GM19023 (cell line): ENCODE data around the gene PRKN.

ENCODE experiments used
- ATAC-seq: cut with Tn5 transposase; IDR thresholded peaks from one replicate; pipeline ENCODE4 v1.9.1; 2021; ENCODE audit warnings: mild to moderate bottlenecking, moderate library complexity; ENCODE audit not compliant: unreplicated experiment

The PRKN gene

DNA sequence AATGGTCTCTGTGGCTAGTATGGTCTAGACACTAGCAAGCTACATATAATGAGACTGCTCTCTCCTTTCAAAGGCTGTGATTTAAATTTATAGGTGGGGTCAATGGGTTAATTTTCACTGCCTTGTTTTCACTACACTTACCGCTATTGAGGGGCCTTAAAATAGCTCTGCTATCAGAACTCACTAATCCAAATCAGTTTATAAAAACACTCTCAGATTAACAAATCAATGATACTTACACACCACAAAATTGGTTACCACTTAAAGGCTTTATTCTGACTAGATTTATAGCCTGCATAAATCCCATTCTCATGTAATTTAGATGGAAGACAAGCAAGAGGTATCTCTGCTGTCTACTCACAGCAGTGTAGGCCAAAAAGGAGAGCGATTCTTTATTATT, 1140.7 kb downstream of the PRKN start:
- no peak for ATAC-seq

DNA sequence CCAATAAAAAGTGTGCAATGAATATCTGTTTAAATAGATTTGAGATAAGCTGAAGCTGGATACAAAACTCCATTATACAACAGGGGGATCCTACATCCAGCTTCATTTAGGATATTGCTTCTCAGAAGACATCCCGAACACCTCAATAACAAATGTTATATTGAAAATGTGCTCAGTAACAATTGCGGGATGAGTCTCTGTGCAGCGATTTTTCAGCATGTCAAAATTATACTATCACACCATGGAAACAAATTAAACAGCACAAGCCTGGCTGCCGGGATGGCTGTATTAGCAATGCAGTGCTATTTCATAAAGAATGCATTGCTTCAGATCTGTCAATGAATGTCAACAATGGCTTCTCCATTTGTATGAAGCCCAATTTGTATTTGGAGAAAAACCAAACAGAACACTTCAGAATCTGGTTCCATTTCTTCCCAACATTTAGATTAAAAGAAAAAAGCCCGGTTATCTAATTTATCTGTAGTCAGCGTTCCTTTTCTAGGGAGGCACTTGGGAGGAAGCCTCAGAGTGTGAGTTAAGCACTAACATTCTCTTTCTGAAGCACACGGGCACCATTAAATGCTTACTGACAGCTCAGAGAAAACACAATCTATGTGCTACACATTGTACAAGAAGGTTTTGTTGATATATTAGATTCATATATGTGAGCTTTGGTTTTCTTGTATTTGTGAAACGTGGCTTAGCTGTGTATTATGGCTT, 1142.8 kb downstream of the PRKN start:
- no peak for ATAC-seq

DNA sequence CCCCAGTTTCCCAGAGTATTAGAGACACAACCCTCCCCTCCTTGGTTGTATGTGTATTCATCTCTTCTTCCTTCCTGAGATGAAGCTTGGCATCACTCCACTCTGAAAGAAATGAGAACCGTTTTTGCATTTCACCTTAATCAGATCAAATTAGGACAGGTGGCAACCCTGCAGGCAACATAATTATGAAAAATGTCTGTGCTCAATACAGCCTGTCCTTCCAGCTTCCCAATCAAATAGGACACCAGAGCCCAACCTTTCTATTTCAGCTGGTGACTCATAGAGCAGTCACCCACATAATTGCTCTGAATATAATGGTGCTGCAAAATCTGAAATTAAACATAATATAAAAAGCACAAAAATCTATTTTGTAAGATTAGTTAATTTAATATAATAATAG, 1143.5 kb downstream of the PRKN start:
- no peak for ATAC-seq

DNA sequence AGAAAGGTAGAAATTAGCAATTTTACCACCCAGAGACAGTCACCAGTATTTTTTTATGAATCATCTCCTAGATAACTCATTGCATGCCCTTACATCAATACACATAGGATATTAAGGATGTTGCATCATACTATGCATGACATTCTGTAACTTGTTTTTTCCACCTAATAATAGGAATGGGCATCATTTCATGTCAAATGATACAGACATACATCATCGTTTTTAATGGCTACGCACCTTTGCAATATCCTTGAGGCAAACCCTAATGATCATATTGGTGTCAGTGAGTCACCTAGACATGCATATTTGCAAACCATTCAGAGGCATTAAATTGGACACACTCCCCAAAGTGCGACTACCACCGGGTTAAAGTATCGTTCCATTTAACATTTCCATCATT, 1144.0 kb downstream of the PRKN start:
- no peak for ATAC-seq

DNA sequence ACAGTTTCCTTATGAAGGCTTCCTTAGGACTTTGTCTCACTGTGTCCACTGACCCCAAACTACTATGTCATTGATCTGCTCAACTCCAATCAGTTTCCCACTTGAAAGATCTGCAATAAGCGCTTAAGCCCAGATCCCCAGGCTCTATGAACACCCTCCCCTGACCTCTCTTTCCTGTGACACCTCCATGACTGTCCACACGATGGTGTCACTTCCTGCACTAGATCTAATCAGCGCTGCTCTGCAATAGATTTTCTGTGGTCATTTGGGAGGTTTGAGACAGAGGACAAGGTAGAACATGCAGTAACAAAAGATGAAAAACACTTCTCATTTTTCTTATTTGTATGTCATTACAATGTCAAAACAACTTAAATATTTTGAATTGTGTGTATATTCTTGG, 1149.1 kb downstream of the PRKN start:
- ATAC-seq: no peak

DNA sequence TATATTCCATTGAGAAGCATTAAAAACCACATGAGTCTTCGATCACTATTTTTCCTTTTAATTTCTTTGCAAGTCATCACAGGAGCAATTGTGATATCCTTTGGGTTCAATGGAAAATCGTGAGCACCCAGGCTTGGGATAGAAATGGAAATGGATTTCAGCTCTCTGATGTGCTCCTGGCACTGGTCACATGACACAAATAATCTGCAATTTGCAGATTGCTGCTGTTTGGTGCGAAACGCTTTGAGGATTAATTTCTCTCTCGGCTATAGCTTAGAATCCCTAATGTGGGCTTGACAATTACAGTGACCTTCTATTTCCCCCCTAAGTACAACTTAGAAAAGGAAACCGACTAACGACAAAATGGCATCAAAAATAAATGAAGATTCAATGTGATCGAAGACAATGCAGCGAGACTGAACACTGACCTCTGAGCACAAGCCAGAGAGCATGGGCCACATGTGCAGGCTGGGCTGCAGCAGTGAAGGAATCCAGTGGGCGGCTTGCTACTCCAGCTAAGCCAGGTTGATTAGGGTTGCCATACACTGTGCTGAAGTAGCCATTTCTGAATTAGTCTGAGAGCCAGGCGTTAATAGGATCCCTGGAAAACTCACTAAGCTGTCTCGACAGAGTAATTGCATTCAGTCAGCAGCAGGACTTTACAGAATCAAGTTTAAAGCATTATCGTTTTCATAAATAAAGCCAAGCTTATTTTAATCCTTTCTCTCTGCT, 1151.9 kb downstream of the PRKN start:
- no peak for ATAC-seq

DNA sequence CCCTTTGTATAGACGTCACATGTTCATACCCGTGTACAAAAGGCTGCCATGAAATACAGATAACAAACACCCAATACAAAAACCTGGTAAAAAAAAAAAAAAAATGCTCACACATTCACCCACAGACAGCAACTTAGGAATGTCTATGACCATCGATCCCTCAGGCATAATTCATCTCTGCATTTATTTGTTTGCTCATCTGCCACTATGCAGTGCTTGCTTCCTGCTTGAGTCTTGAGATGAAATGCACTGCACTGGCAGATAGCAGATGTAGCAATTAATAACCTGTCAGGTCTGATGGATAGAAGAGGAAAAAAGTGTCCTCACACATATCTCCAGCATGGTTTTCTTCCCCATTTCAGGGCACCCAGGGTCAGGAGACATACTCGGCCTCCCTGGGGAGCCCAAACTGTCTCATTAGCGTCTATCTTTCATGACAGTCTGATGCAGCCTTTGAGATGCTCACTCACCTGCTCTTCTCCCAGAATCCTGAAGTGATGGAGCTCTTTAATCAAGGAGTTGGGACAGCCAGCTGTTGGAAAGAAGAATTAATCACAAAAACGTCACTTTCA, 1158.6 kb downstream of the PRKN start:
- no peak for ATAC-seq

DNA sequence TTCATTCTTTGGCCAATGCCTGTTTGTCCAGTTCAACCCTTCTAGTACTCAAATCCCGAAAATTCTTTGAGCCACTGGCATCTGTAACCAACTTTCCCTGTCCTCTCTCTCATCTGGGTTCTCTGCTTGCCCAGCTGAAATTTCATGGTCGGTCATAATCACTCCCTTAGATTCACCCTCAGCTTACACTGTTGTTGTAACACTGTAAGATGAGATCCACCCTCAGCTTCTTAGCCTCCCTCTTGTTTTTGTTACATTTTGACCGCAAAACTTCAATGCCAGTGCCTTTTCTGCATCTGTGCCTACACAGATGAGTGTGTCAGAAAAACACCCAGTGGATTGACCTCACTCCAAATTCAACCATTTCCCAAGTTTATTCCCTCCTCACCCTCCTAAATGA, 1162.6 kb downstream of the PRKN start:
- no peak for ATAC-seq

DNA sequence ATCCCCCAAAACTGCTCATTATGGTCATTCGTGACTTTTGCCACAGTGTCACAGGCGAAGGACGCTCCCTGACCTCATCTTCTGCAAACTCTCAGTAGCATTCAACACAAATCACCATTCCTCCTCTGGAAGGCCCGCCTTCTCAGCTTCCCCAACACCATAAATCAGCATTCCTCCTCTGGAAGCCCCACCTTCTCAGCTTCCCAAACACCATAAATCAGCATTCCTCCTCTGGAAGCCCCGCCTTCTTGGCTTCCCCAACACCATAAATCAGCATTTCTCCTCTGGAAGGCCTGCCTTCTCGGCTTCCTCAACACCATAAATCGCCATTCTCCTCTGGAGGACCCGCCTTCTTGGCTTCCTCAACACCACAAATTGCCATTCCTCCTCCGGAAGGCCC, 1165.7 kb downstream of the PRKN start:
- no peak for ATAC-seq

DNA sequence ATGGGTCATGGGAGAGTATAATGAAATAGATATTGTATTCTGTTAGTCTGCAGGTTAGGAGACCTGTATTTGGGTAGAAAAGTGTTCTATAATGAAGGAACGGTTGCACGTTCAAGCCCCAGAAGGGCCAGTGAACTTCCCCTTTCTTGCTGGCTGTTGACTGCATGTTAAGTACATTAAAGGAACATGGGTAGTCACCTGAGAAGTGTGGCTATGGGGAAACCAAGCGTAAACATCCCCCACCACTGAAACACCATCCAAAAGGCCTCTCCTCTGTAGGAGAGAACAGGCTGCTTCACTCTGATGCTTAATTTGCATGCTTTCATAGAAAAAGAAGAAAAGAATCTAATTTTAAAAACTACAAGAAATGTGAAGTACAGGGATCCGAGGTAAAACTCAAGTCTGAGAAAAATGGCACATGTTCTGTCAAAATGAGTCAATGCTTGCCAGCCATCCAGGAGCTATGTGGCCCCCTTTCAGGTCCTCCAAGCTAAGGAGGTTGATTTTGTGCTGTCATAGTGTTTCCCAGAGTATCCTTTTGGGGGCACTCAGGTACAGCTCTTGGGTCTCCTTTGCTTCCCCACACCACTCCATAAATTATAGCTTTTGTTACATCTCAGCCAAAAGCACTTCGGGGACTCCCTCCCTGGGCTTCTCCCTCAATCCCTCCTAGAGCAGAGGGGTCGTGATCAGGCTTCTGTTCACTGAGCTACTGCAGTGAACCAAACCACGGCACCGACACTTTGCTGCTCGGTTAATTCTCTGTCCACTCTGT, 1170.0 kb downstream of the PRKN start:
- ATAC-seq: no peak

DNA sequence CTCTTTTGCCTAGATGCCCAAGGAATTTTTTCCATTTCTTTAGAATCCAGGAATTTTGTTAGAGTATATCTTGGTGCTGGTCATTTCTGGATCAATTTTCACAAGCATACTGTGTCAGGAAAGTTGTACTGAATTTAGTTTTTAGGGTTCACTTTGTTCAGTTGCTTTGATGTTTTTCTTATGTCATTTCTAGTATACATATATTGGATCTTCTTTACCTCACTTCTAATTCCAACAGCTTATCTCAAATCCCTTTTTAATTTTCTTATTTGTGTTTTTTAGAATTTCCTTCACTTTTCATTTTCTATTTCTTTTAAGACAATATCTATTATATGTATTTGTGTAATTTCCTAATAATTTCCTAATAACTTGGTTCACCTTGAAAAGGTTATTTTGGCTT, 1172.7 kb downstream of the PRKN start:
- no peak for ATAC-seq

DNA sequence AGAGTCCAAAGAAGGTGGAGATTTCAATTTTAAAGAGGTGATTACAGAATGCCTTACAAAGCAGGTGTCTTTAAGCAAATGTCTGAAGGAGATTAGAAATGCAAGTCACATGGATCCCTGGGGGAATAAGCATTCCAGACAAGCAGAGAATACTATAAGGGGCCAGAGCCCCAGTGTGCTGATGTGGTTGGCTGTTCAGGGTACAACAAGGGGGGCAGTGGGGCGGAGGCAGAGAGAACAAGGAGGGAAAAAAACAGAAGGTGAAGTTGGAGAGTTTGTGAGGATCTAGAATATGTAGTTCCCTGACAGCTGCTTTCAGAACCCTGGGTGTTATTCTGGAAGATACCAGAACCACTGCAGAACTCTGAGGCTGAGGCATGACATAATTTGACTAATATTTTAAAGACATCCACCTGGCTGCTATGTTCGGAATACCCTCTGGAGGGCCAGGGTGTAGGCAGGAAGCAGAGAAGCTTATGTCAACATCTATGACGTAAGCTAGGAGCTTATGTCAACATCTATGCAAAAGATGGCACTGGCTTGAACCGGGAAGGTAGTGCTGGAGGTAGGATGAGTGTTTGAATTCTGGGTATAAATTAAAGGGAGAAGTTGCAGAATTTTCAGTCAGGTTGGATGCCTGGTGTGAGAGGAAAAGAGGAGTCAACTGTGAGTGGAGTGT, 1177.5 kb downstream of the PRKN start:
- ATAC-seq: no peak

DNA sequence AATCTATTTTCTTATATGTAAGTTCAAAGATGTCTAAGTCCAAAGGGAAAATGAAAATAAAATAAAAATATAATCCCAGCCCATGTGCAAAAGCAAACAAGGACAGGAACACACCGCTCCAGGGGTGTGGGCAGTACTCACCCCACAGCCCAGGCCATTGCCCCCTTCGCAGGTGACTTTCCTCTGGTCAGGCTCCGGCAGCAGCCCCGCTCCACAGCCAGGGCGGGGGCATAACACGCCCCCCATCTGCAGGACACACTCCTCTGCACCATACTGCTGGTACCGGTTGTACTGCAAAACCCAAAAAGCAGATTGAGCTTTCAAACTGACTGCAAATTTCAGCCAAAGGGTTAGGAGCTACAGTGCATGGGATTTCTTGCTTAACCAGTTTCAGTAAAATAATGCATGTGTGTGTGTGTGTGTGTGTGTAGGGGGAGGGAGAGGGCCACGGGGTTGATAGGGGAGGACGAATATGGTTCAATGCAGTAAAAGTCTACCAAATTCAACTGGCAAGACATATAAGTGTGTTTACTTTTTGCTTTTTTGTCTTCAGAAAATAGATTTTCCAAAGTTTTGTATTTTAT, 1178.8 kb downstream of the PRKN start:
- ATAC-seq: no peak

DNA sequence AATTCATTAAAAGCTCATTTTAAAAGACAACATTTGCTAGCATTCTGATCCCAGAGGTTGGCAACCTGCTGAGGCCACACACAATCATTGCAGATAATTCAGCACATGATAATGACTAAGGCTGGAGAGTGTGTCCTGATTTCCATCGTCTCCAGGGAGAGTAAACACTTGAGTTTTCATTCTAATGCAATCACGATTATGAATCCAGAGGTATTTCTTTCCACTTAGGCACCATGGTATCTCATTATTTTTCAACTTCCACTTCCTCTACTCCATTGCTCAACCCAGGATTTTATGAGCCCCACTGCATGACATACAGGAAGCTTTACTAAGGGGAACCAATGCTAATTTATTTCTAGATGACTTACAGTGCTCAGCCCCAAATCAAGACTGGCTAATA, 1179.9 kb downstream of the PRKN start:
- no peak for ATAC-seq

DNA sequence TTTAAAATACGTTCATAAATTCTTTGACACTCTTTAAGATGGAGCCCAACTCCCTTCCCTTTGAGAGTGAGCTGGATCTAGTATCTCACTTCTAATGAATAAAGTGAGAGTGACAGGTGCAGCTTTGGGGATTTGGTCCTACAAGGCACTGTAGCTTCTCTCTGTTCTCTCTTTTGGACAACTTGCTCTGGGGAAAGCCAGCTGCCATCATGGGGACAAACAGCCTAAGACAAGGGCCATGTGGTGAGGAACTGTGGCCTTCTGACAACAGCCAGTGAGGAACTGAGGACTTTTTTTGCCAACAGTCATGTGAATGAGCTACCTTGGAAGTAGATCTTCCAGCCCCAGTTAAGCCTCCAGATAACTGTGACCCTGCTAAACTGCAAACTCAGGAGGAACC, 1180.9 kb downstream of the PRKN start:
- no peak for ATAC-seq

DNA sequence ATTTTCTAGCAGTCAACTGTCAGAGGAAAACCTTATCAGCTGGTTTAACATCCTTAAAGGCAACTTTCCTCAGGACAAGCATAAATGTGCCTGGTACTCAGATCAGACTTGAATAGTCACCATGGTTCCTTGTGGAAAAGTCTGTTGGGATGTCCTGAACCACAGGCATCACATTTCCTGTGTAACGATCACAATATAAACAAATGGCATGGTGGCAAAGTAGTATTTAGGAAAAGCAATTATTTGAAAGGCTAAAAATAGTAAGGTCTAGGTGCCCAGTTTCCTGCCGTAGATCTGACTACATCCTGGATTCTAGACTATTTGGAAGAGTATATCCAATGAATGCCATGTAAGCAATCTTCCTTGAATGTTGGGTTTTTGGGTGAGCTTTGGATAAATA, 1181.8 kb downstream of the PRKN start:
- no peak for ATAC-seq

DNA sequence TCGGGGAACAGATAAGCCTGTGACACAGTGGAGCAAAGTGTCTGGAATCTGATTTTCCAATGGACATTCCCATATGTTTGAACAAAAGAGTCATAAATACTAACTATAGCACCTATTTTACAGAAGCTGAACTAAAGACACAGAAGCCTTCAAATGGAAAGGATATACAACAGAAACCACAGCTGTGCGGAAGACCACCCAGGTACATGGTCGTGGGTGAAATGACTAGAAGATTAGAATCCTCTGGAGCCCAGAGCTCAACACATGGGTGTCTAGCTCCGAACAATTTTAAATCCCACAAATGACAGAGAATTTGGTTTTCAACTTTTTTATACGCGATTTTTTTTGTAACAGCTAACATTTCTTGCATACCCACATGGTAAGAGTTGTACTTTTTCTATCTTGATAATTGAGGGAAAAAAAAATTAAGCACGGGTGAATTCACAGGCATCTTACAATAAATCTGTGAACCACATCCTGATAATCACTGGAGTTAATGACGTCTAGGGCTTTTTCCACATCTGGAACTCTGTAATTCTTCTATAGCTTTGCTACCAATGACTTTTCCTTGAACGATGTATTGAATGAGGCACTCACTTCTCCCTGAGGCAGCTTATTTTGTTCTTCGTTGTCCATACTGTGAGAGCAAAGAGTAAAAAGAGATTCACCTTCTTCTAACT, 1182.6 kb downstream of the PRKN start:
- ATAC-seq: no peak

DNA sequence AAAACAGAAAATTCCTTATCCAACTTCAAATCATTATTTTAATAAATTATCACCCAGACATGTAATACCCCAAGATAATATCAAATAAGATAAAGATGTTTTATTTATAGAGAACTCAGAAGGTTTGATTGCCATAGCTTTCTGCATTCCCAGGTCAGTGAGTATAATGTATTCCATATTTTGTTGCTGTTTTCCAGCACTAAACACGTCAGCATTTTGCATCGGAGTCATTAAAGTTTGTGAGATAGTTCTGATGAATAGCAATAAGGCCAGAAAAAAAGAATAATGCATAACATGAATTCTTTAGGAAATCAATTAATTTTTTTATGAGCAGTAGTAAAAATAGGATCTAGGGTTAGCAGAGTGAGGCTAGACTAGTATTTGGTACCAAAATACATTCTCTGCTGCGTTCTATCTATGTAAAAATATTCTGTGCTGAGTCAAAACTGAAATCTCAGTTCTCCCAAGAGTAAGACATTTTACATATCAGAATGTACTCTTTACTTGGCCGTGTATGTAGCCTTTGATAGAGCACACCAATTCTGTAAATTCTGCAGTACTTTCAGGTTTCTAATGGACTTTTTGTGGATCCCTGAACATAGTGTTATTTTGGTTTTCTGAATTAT, 1183.8 kb downstream of the PRKN start:
- no peak for ATAC-seq

DNA sequence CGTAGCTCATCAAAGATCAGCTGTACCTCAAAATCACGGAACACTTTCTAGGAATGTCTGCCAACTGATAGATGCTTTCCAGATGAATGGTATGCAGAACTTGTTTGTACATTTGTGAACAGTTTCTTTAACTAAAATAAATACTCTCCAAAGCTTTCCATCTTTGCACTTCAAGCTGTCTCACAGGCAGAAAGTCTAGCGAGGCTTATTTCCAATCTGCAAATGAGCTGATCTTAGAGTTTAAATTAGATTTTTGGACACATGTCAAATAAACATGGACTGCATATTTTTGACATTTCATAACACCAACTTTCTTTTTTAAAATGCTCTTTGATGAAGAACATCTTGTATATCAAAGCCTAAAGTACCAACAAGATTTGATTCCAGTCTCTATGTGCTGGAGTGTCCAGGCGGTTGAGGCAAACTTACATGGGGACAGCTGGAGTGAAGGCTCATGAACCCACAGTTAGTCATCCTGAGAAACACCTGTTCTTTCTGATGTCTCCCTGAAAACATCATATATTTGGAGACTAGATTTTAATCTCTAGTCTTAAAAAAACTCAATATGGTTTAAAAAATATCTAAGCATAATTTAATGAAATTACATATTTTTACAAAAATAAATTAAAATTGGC, 1185.1 kb downstream of the PRKN start:
- ATAC-seq: no peak
